A549 (cell line): Measurements from ENCODE around the gene POLD1. TPM values are rescaled to one million over a fixed set of nuclear protein-coding genes. Genes with fewer than 3 reads are reported as not detected.

Experiments
- ATAC-seq, 2 experiments: fragments of 200-7000 bp in 1 of 2; fragments of >200 bp in 1 of 2; cut with Nextera tagmentation in 1 of 2; cut with Tn5 transposase in 1 of 2; 3 replicates each; pipeline versions ENCODE4 v1.8.0 to v1.9.1; 2018 to 2020; ENCODE audit warnings: mild to moderate bottlenecking in 1 of 2, moderate library complexity in 1 of 2
- CTCF ChIA-PET: fragments of 300-600 bp; sonication (Branson Sonifier 250); formaldehyde crosslinking; extraction: SDS; loops from one replicate; lab custom pipeline; 2021; ENCODE audit warnings: antibody characterized with exemption, inconsistent platforms; lab: Yijun Ruan, JAX
- POLR2A ChIA-PET: fragments of 350-600 bp; formaldehyde crosslinking; extraction: SDS; loops from one replicate; lab custom pipeline; 2021; ENCODE audit warnings: antibody characterized with exemption, inconsistent platforms; lab: Yijun Ruan, JAX
- DNase-seq, 2 experiments: peaks; one replicate each; pipeline versions ENCODE4 v3.0.0 to v3.0.0-alpha.2; 2011 to 2016; ENCODE audit warnings: low read depth in 1 of 2, low spot score in 1 of 2
- FAIRE-seq: peaks from 2 replicates; lab custom pipeline; 2011; peaks lifted over from hg19 to GRCh38; lab: Jason Lieb, UNC
- H3K27ac ChIP-seq, 2 experiments: fragments of >200 bp; sonication (Bioruptor Twin); formaldehyde crosslinking; 3 replicates each; pipeline ENCODE4 v1.5.1; 2016 to 2017
- H3K4me1 ChIP-seq: fragments of >200 bp; sonication (Bioruptor Twin); formaldehyde crosslinking; 3 replicates; pipeline ENCODE4 v1.6.1; 2016
- H3K4me2 ChIP-seq: fragments of >200 bp; sonication (Bioruptor Twin); formaldehyde crosslinking; 3 replicates; pipeline ENCODE4 v1.6.1; 2016
- H3K4me3 ChIP-seq: fragments of >200 bp; sonication (Bioruptor Twin); formaldehyde crosslinking; 3 replicates; pipeline ENCODE4 v1.5.1; 2016
- H3K9me3 ChIP-seq: fragments of >200 bp; sonication (Bioruptor Twin); formaldehyde crosslinking; 3 replicates; pipeline ENCODE4 v1.6.1; 2016
- CHD2 ChIP-seq: fragments of 150-350 bp; IDR thresholded peaks from 2 replicates; pipeline ENCODE4 v1.6.1; 2014; ENCODE audit warnings: low read length; ENCODE audit not compliant: partially characterized antibody
- EHMT2 ChIP-seq: fragments of 200-600 bp; sonication (generic); IDR thresholded peaks from 2 replicates; pipeline ENCODE4 v1.6.1; 2016; ENCODE audit warnings: antibody characterized with exemption, low read depth, mild to moderate bottlenecking, moderate library complexity
- HOXA7 ChIP-seq: fragments of 250-450 bp; sonication (Bioruptor Pico); IDR thresholded peaks from 2 replicates; pipeline ENCODE4 v1.5.0; 2020; ENCODE audit warnings: mild to moderate bottlenecking, moderate library complexity
- HOXB5 ChIP-seq: fragments of 250-450 bp; sonication (Bioruptor Pico); IDR thresholded peaks from 2 replicates; pipeline ENCODE4 v1.5.0; 2020; ENCODE audit warnings: mild to moderate bottlenecking, moderate library complexity
- JUN ChIP-seq, 2 experiments: fragments of >200 bp; sonication (Bioruptor Twin); formaldehyde crosslinking; IDR thresholded peaks; 2 replicates in 1 of 2; 3 replicates in 1 of 2; pipeline ENCODE4 v1.6.1; 2016 to 2017
- KDM5A ChIP-seq: fragments of 200-600 bp; sonication (generic); IDR thresholded peaks from 2 replicates; pipeline ENCODE4 v1.6.1; 2016; ENCODE audit warnings: antibody characterized with exemption, mild to moderate bottlenecking
- MAFK ChIP-seq: fragments of 450-650 bp; IDR thresholded peaks from 2 replicates; pipeline ENCODE4 v1.6.1; 2014; ENCODE audit not compliant: partially characterized antibody
- MAZ ChIP-seq: fragments of 150-350 bp; IDR thresholded peaks from 2 replicates; pipeline ENCODE4 v1.6.1; 2014; ENCODE audit warnings: antibody characterized with exemption, low read depth, low read length, borderline replicate concordance
- MYC ChIP-seq: IDR thresholded peaks from 2 replicates; pipeline ENCODE4 v1.6.1; 2012; ENCODE audit warnings: mild to moderate bottlenecking, inconsistent platforms, low read length, improper control_type of control experiment, borderline replicate concordance
- PBX3 ChIP-seq: IDR thresholded peaks from 2 replicates; pipeline ENCODE4 v1.6.1; 2012
- RARB ChIP-seq: fragments of 250-450 bp; sonication (Bioruptor Pico); IDR thresholded peaks from 2 replicates; pipeline ENCODE4 v1.8.0; 2021; ENCODE audit warnings: mild to moderate bottlenecking, moderate library complexity
- RFX5 ChIP-seq: fragments of 450-650 bp; IDR thresholded peaks from 2 replicates; pipeline ENCODE4 v1.7.1; 2014; ENCODE audit warnings: antibody characterized with exemption, mild to moderate bottlenecking, moderate library complexity
- RNF2 ChIP-seq: fragments of 200-600 bp; sonication (generic); IDR thresholded peaks from 2 replicates; pipeline ENCODE4 v1.6.1; 2016; ENCODE audit warnings: low read depth, mild to moderate bottlenecking, antibody characterized with exemption, moderate library complexity, borderline replicate concordance
- TP53 ChIP-seq: fragments of 250-450 bp; sonication (Bioruptor Pico); IDR thresholded peaks from 2 replicates; pipeline ENCODE4 v1.5.0; 2021; ENCODE audit warnings: mild to moderate bottlenecking, moderate library complexity
- USF2 ChIP-seq: fragments of 450-650 bp; IDR thresholded peaks from 2 replicates; pipeline ENCODE4 v1.6.1; 2014; ENCODE audit warnings: antibody characterized with exemption
- ZC3H11A ChIP-seq: fragments of 450-650 bp; IDR thresholded peaks from 2 replicates; pipeline ENCODE4 v1.6.1; 2014; ENCODE audit warnings: antibody characterized with exemption, mild to moderate bottlenecking
- ZFP36 ChIP-seq: fragments of 450-650 bp; IDR thresholded peaks from 2 replicates; pipeline ENCODE4 v1.6.1; 2014; ENCODE audit warnings: borderline replicate concordance; ENCODE audit not compliant: partially characterized antibody
- ZSCAN20 ChIP-seq: fragments of 250-450 bp; sonication (Bioruptor Pico); IDR thresholded peaks from 2 replicates; pipeline ENCODE4 v1.8.0; 2022; ENCODE audit warnings: mild to moderate bottlenecking, moderate library complexity
- WGBS: methylation state at CpG from one replicate; pipeline ENCODE4 v1.1.6; 2017; ENCODE audit errors: missing lambda C conversion rate; 5-methylcytosine and 5-hydroxymethylcytosine counted together
- polyA plus RNA-seq, 4 experiments: library from polyadenylated mRNA; depleted of rRNA in 3 of 4; stranded (reverse); fragments of >200 nt; fragmentation: RNase III in 1 of 4; extraction: RNeasy Plus Mini Kit Qiagen cat#74134 plus additional on column Dnase treatment in 1 of 4; gene quantifications; 2 replicates in 3 of 4; 3 replicates in 1 of 4; pipeline ENCODE4 v1.2.3, GENCODE V29; 2011 to 2017
- TF ChIP-seq, protein P1 (sequence below): fragments of 200-600 bp; sonication (generic); IDR thresholded peaks from 2 replicates; pipeline ENCODE4 v1.6.1; 2016; ENCODE audit warnings: antibody characterized with exemption, mild to moderate bottlenecking, moderate library complexity

The POLD1 gene
- polyA plus RNA-seq, 2 of the 4 experiments (the other 2 are of a cell fraction): 26.1 to 88.8 TPM

- no peak for TF ChIP-seq TP53 (CRISPR knock-in tag)
- no peak for TF ChIP-seq MYC
- no peak for TF ChIP-seq MAZ
These were observed 49.3 kb downstream of the POLD1 start (continued) for GRCh38 chr19:50433201-50434180.

DNA sequence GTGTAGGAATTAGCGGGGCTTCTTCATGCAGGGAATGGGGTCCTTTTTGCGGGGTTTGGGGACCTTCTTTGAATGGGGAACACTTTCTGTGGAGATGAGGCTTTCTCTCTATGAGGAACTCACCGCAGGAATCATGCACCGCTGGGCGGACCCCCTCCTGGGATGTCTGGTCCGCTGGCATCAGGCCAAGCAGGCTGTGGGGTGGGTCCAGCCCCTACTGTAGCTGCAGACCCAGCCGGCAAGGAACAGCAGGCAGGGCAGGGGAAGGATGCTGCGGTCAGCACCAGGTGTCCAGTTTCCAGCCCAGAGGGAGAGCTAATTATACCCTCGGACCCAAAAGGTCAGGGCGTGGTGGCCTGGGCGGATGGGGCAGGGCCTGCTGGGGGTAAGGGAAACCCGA lies 50.4 kb downstream of the POLD1 start:
- FAIRE-seq: no peak
- WGBS: 44% methylated on average over 12 of the region's 12 CpGs

DNA sequence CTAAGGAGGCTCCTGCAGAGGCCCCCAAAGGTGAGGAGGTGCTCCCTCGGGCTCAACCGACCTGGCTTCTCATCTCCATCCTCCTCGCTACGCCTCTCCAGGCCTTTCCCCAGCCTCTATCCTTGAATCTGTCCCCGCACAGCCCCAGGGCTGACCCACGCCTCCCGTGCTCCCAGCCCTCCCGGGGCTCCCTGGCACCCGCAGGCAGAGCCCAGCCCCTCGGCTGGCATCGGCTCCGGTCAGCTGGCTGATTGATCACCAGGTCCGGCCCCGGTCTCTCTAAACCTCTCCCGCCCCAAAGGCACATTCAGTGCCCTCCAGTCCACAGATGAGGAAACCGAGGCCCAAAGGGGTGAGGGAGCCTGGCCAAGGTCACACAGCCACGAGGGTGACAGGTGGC lies 51.1 kb downstream of the POLD1 start:
- Histone ChIP-seq H3K4me2 (no peak overlapping the region), H3K4me1 (peaks cover 11% of the 10 kb centered on the region), H3K9me3 (no peaks in the 10 kb centered on the region), H3K27ac (no peak overlapping the region), H3K4me3 (no peak overlapping the region)
- FAIRE-seq (no peak), DNase-seq (no peak), ATAC-seq (no peak)
- POLR2A ChIA-PET: no interaction called here
- TF ChIP-seq, protein P1, sequence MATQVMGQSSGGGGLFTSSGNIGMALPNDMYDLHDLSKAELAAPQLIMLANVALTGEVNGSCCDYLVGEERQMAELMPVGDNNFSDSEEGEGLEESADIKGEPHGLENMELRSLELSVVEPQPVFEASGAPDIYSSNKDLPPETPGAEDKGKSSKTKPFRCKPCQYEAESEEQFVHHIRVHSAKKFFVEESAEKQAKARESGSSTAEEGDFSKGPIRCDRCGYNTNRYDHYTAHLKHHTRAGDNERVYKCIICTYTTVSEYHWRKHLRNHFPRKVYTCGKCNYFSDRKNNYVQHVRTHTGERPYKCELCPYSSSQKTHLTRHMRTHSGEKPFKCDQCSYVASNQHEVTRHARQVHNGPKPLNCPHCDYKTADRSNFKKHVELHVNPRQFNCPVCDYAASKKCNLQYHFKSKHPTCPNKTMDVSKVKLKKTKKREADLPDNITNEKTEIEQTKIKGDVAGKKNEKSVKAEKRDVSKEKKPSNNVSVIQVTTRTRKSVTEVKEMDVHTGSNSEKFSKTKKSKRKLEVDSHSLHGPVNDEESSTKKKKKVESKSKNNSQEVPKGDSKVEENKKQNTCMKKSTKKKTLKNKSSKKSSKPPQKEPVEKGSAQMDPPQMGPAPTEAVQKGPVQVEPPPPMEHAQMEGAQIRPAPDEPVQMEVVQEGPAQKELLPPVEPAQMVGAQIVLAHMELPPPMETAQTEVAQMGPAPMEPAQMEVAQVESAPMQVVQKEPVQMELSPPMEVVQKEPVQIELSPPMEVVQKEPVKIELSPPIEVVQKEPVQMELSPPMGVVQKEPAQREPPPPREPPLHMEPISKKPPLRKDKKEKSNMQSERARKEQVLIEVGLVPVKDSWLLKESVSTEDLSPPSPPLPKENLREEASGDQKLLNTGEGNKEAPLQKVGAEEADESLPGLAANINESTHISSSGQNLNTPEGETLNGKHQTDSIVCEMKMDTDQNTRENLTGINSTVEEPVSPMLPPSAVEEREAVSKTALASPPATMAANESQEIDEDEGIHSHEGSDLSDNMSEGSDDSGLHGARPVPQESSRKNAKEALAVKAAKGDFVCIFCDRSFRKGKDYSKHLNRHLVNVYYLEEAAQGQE: no peak
- TF ChIP-seq USF2 (no peak), JUN (IDR thresholded peaks at IDR 0.05) (no peak), ZC3H11A (no peak), MAZ (no peak), HOXA7 (CRISPR knock-in tag) (no peak), RARB (CRISPR knock-in tag) (no peak), MAFK (no peak), EHMT2 (no peak)
- CTCF ChIA-PET: interaction anchor here (1.7 to 2.0 kb wide), 2 partner anchors 20 to 26 kb away, joined by 4 to 8 read pairs; no protein-coding TSS in a partner anchor
- WGBS: 60% methylated on average over 17 of the region's 17 CpGs

More for the DNA sequence above, 50.4 kb downstream of the POLD1 start:
- CTCF ChIA-PET: interaction anchor here (0.8 to 0.9 kb wide), 2 partner anchors 122 to 290 kb away, joined by 3 read pairs; no protein-coding TSS in a partner anchor
- H3K4me2 ChIP-seq: no peak overlapping the region
- H3K4me3 ChIP-seq: no peak overlapping the region
- no peak for TF ChIP-seq USF2
- no peak for TF ChIP-seq HOXB5 (CRISPR knock-in tag)
- TF ChIP-seq TP53 (CRISPR knock-in tag): no peak
- no peak for TF ChIP-seq PBX3
- no peak for TF ChIP-seq CHD2
- TF ChIP-seq RFX5: no peak
- no peak for TF ChIP-seq RNF2
- no peak for TF ChIP-seq ZSCAN20 (CRISPR knock-in tag)
- no peak for TF ChIP-seq ZFP36
- TF ChIP-seq KDM5A: no peak
- DNase-seq (no peak), ATAC-seq (no peak)
- peaks cover 11% of the 10 kb centered on the region for H3K4me1 ChIP-seq
- H3K9me3 ChIP-seq: no peaks in the 10 kb centered on the region
- POLR2A ChIA-PET: no interaction called here
- no peak overlapping the region for H3K27ac ChIP-seq
